Smooth muscle cell (in vitro differentiated cells): ENCODE measurements around the gene CD72. TPM values are rescaled to one million over a fixed set of nuclear protein-coding genes. Genes with fewer than 3 reads are reported as not detected.

Source experiments
- DNase-seq: peaks from one replicate; lab custom pipeline; 2025; ENCODE audit not compliant: unreplicated experiment; lab: John Stamatoyannopoulos, UW
- H2AFZ ChIP-seq: fragments of 200-600 bp; sonication (generic); 2 replicates; pipeline ENCODE4 v1.6.0; 2016; ENCODE audit warnings: antibody characterized with exemption, low read depth, mild to moderate bottlenecking
- H3F3A ChIP-seq: fragments of 200-600 bp; sonication (generic); 2 replicates; pipeline ENCODE4 v1.6.0; 2017; ENCODE audit warnings: antibody characterized with exemption, low read depth
- H3K27ac ChIP-seq: fragments of 200-600 bp; sonication (generic); 2 replicates; pipeline ENCODE4 v1.5.1; 2016; ENCODE audit warnings: low read depth, mild to moderate bottlenecking
- H3K27me3 ChIP-seq: fragments of 200-600 bp; sonication (generic); 2 replicates; pipeline ENCODE4 v1.6.1; 2016; ENCODE audit warnings: low read depth, mild to moderate bottlenecking
- H3K36me3 ChIP-seq: fragments of 200-600 bp; sonication (generic); 2 replicates; pipeline ENCODE4 v1.5.1; 2016; ENCODE audit warnings: low read depth
- H3K4me1 ChIP-seq: fragments of 200-600 bp; sonication (generic); 2 replicates; pipeline ENCODE4 v1.5.1; 2016; ENCODE audit warnings: low read depth
- H3K4me2 ChIP-seq: fragments of 200-600 bp; sonication (generic); 2 replicates; pipeline ENCODE4 v1.6.0; 2016; ENCODE audit warnings: mild to moderate bottlenecking
- H3K4me3 ChIP-seq: fragments of 200-600 bp; sonication (generic); 2 replicates; pipeline ENCODE4 v1.5.1; 2016; ENCODE audit warnings: mild to moderate bottlenecking
- H3K79me2 ChIP-seq: fragments of 200-600 bp; sonication (generic); 2 replicates; pipeline ENCODE4 v1.6.0; 2016; ENCODE audit warnings: low read depth, mild to moderate bottlenecking
- H3K9ac ChIP-seq: fragments of 200-600 bp; sonication (generic); 2 replicates; pipeline ENCODE4 v1.6.0; 2016; ENCODE audit warnings: low read depth
- H3K9me3 ChIP-seq: fragments of 200-600 bp; sonication (generic); replicated peaks from 2 replicates; pipeline ENCODE4 v1.5.1; 2016; ENCODE audit warnings: low read depth
- H4K20me1 ChIP-seq: fragments of 200-600 bp; sonication (generic); 2 replicates; pipeline ENCODE4 v1.6.0; 2016; ENCODE audit warnings: low read depth
- CTCF ChIP-seq: fragments of 200-600 bp; sonication (generic); IDR thresholded peaks from 2 replicates; pipeline ENCODE4 v1.5.1; 2017; ENCODE audit warnings: borderline replicate concordance, mild to moderate bottlenecking, antibody characterized with exemption; ENCODE audit not compliant: insufficient read depth, poor library complexity, severe bottlenecking
- WGBS: methylation state at CpG from one replicate; pipeline ENCODE4 v1.1.7; 2016; ENCODE audit warnings: low lambda C conversion rate; 5-methylcytosine and 5-hydroxymethylcytosine counted together
- polyA plus RNA-seq: library from polyadenylated mRNA; unstranded; fragments of >200 nt; fragmentation: Nextera tagmentation; extraction: Ambion mirVana; gene quantifications from 2 replicates; pipeline ENCODE4 v1.2.1, GENCODE V29; 2016
- total RNA-seq: library from RNA; depleted of rRNA; stranded (reverse); fragments of >200 nt; gene quantifications from 2 replicates; pipeline ENCODE4 v1.2.3, GENCODE V29; 2014

Gene CD72
- total and polyA plus RNA-seq, 2 experiments from 2014 or later, result 0.45 to 2.9 TPM

GRCh38 chr9:35605351-35606137 lies 12.7 kb downstream of the CD72 start:
- Histone ChIP-seq H4K20me1 (peaks cover 19% of the 10 kb centered on the region), H3K79me2 (peaks cover 17% of the 10 kb centered on the region), H3K4me1 (peaks cover 15% of the 10 kb centered on the region), H3F3A (peaks cover 17% of the 10 kb centered on the region), H3K27ac (no peak overlapping the region), H3K4me3 (peak overlapping the region; percentile 67), H2AFZ (no peak overlapping the region), H3K27me3 (no peaks in the 10 kb centered on the region), H3K9me3 (no peaks in the 10 kb centered on the region), H3K4me2 (peak overlapping the region; percentile 97), H3K36me3 (no peaks in the 10 kb centered on the region), H3K9ac (peak overlapping the region; percentile 29)
- no peak for DNase-seq
- no peak for TF ChIP-seq CTCF
- 1% methylated on average over 37 of the region's 76 CpGs for WGBS

GRCh38 chr9:35604578-35605350 lies 13.4 kb downstream of the CD72 start, which contains the start of gene TESK1:
Gene TESK1 (plus strand): TSS chr9:35605262. CDS start chr9:35605620, 358 bp downstream.
- H3F3A ChIP-seq, result peaks cover 17% of the 10 kb centered on the region
- peak within 1 kb of the TSS; percentile 84 for H2AFZ ChIP-seq
- H3K36me3 ChIP-seq, result no peaks in the 10 kb centered on the region
- no peaks in the 10 kb centered on the region for H3K9me3 ChIP-seq
- no peak for TF ChIP-seq CTCF
- peak within 1 kb of the TSS; percentile 100 for H3K4me2 ChIP-seq
- peaks cover 19% of the 10 kb centered on the region for H4K20me1 ChIP-seq
- no peaks in the 10 kb centered on the region for H3K27me3 ChIP-seq
- DNase-seq, result peak; percentile 54
- peaks cover 15% of the 10 kb centered on the region for H3K4me1 ChIP-seq
- peak within 1 kb of the TSS; percentile 67 for H3K4me3 ChIP-seq
- peaks cover 17% of the 10 kb centered on the region for H3K79me2 ChIP-seq
- peak within 1 kb of the TSS; percentile 55 for H3K9ac ChIP-seq
- H3K27ac ChIP-seq, result peak within 1 kb of the TSS; percentile 67
- under 1% methylated on average over 29 of the region's 55 CpGs for WGBS

- peaks cover 19% of the 10 kb centered on the region for H4K20me1 ChIP-seq
- WGBS, result under 1% methylated on average over 41 of the region's 41 CpGs
These were observed 14.1 kb downstream of the CD72 start for GRCh38 chr9:35603986-35604577.

More at GRCh38 chr9:35603986-35604577, 14.1 kb downstream of the CD72 start:
- H2AFZ ChIP-seq, result peak overlapping the region; percentile 84
- no peaks in the 10 kb centered on the region for H3K27me3 ChIP-seq
- peak overlapping the region; percentile 100 for H3K4me2 ChIP-seq
- DNase-seq, result peak; percentile 96
- H3K4me1 ChIP-seq, result peaks cover 15% of the 10 kb centered on the region
- peak overlapping the region; percentile 67 for H3K4me3 ChIP-seq
- H3K9ac ChIP-seq, result peak overlapping the region; percentile 55
- no peaks in the 10 kb centered on the region for H3K36me3 ChIP-seq
- peaks cover 17% of the 10 kb centered on the region for H3F3A ChIP-seq
- peak; percentile 89 for TF ChIP-seq CTCF
- peak overlapping the region; percentile 67 for H3K27ac ChIP-seq
- H3K79me2 ChIP-seq, result peaks cover 17% of the 10 kb centered on the region
- H3K9me3 ChIP-seq, result no peaks in the 10 kb centered on the region
